ENCODE data around the gene OGDH.
"Not testable (repeated sequence)": the region's sequence is repeated elsewhere in the genome, so short reads cannot be mapped to it uniquely, and the experiment has no call there.

OGDH gene

GRCh38 chr7:44580945-44581878 lies 25.2 kb upstream of the OGDH start:
- peak in 1 of 2 donors; percentile 9 for DNase-seq (ENCODE audit: low read depth in 2 of 2)

GRCh38 chr7:44581879-44582603 lies 24.4 kb upstream of the OGDH start, which contains the start of gene TMED4:
Gene TMED4 (minus strand): TSS chr7:44582231. CDS start chr7:44582206, 25 bp downstream.
- peak; percentile 100 for DNase-seq (ENCODE audit: low read depth in 2 of 2)

GRCh38 chr7:44583146-44583865 lies 23.1 kb upstream of the OGDH start:
- no peak for DNase-seq (ENCODE audit: low read depth in 2 of 2)

- DNase-seq (ENCODE audit: low read depth in 2 of 2) = peak in 1 of 2 donors; percentile 41
Measured at GRCh38 chr7:44587843-44588711, 18.4 kb upstream of the OGDH start.

- DNase-seq (ENCODE audit: low read depth in 2 of 2) = no peak
Measured at GRCh38 chr7:44590910-44591309, 15.5 kb upstream of the OGDH start.

GRCh38 chr7:44595934-44596635 lies 10.3 kb upstream of the OGDH start:
- DNase-seq (ENCODE audit: low read depth in 2 of 2) = no peak

GRCh38 chr7:44597181-44597580 lies 9.2 kb upstream of the OGDH start:
- not testable (repeated sequence) for DNase-seq (ENCODE audit: low read depth in 2 of 2)

- DNase-seq (ENCODE audit: low read depth in 2 of 2) = no peak
Measured at GRCh38 chr7:44599222-44599621, 7.2 kb upstream of the OGDH start.

GRCh38 chr7:44602576-44602910 lies 3.9 kb upstream of the OGDH start:
- DNase-seq (ENCODE audit: low read depth in 2 of 2) = no peak

GRCh38 chr7:44603193-44603592 lies 3.2 kb upstream of the OGDH start:
- no peak for DNase-seq (ENCODE audit: low read depth in 2 of 2)

- DNase-seq (ENCODE audit: low read depth in 2 of 2) = no peak
Measured at GRCh38 chr7:44604941-44605340, 1.5 kb upstream of the OGDH start.

- no peak for DNase-seq (ENCODE audit: low read depth in 2 of 2)
Measured at GRCh38 chr7:44607141-44608068, 978 bp downstream of the OGDH start.

- no peak for DNase-seq (ENCODE audit: low read depth in 2 of 2)
Measured at GRCh38 chr7:44608916-44609648, 2.7 kb downstream of the OGDH start.

- no peak for DNase-seq (ENCODE audit: low read depth in 2 of 2)
Measured at GRCh38 chr7:44609829-44610228, 3.4 kb downstream of the OGDH start.

- DNase-seq (ENCODE audit: low read depth in 2 of 2) = no peak
Measured at GRCh38 chr7:44615149-44615611, 8.8 kb downstream of the OGDH start.

GRCh38 chr7:44615793-44616192 lies 9.4 kb downstream of the OGDH start:
- no peak for DNase-seq (ENCODE audit: low read depth in 2 of 2)

- DNase-seq (ENCODE audit: low read depth in 2 of 2) = no peak
Measured at GRCh38 chr7:44616545-44616944, 10.1 kb downstream of the OGDH start.

- no peak for DNase-seq (ENCODE audit: low read depth in 2 of 2)
Measured at GRCh38 chr7:44617225-44617890, 10.9 kb downstream of the OGDH start.

Data from stimulated activated CD8-positive, alpha-beta memory T cell treated with anti-CD3 and anti-CD28 coated beads, Interleukin-7, amount 100 ng/mL, for 1 hour (primary cell).